ENCODE measurements around the gene GP1BB.

DNA sequence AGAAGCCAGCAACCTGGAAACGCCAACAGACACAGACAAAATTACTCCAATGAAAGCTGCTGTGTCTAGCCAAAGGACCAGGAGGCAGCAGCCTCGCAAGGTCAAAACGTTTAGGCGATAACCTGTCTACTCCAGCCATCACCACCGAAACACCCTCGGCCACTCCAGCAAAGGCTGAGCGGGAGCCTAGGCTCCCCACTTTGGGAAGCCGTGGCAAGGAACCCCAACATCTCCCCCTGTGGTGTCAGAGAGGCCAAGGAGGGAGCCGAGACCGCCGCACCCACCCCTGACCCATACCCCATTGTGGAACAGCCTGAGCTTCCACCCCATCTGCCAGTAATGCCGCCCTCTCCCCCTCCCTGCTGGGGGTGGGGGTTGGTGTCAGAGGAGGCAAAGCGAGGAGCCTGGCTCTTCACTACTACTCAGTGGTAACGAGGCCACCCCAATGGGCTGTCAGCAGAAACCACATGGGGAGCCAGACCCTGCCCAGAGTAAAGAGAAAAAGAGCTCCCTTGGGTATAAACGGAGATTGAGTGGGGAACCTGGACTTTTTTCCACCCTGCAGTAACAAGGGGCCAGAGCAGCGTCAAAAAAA lies 43.0 kb upstream of the GP1BB start:
- TF ChIP-seq, protein P1, sequence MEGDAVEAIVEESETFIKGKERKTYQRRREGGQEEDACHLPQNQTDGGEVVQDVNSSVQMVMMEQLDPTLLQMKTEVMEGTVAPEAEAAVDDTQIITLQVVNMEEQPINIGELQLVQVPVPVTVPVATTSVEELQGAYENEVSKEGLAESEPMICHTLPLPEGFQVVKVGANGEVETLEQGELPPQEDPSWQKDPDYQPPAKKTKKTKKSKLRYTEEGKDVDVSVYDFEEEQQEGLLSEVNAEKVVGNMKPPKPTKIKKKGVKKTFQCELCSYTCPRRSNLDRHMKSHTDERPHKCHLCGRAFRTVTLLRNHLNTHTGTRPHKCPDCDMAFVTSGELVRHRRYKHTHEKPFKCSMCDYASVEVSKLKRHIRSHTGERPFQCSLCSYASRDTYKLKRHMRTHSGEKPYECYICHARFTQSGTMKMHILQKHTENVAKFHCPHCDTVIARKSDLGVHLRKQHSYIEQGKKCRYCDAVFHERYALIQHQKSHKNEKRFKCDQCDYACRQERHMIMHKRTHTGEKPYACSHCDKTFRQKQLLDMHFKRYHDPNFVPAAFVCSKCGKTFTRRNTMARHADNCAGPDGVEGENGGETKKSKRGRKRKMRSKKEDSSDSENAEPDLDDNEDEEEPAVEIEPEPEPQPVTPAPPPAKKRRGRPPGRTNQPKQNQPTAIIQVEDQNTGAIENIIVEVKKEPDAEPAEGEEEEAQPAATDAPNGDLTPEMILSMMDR (IDR thresholded peaks at IDR 0.05; ENCODE audit: insufficient read depth, low read depth, low read length), result no peak
- no peak for TF ChIP-seq EZH2 (IDR thresholded peaks at IDR 0.05; ENCODE audit: insufficient read depth, low read length)

Measured in astrocyte (in vitro differentiated cells and primary cell).